GM21367 (cell line): ENCODE results near the gene ZNF791.
"Not testable (repeated sequence)": the region's sequence is repeated elsewhere in the genome, so short reads cannot be mapped to it uniquely, and the experiment has no call there.

Source experiments
- ATAC-seq: cut with Tn5 transposase; IDR thresholded peaks from one replicate; pipeline ENCODE4 v1.9.1; 2021; ENCODE audit not compliant: unreplicated experiment

ZNF791 gene

GRCh38 chr19:12628040-12629022 is 17.6 kb downstream of the ZNF791 start:
- no peak for ATAC-seq

- ATAC-seq, result no peak
These were observed 18.5 kb downstream of the ZNF791 start for GRCh38 chr19:12629215-12629614.

GRCh38 chr19:12636631-12637030 is 25.9 kb downstream of the ZNF791 start:
- ATAC-seq, result no peak

DNA sequence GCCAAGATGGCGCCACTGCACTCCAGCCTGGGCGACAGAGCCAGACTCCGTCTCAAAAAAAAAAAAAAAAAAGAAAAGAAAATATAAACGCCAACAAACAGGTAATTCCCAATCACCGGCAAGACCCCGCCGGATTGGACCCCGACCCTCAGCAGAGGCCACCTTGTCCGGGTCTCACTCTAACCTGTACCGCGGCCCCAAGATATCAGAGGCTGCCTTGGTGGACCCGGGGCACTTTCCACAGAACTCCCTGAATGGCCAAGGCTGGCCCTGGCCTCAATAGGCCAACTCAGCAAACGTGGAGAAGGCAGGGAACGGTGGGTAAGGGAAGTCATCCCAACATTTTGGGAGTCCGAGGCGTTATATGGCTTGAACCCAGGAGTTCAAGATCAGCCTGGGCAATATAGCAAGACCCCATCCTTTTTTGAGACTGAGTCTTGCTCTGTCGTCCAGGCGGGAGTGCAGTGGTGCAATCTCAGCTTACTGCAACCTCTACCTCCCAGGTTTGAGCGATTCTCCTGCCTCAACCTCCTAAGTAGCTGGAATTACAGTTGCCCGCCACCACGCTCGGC is 28.0 kb downstream of the ZNF791 start:
- no peak for ATAC-seq

- ATAC-seq, result no peak
These were observed 29.3 kb downstream of the ZNF791 start for GRCh38 chr19:12639901-12640613.

- no peak for ATAC-seq
These were observed 30.7 kb downstream of the ZNF791 start for GRCh38 chr19:12641456-12641855.

GRCh38 chr19:12642506-12642905 is 31.8 kb downstream of the ZNF791 start:
- no peak for ATAC-seq

DNA sequence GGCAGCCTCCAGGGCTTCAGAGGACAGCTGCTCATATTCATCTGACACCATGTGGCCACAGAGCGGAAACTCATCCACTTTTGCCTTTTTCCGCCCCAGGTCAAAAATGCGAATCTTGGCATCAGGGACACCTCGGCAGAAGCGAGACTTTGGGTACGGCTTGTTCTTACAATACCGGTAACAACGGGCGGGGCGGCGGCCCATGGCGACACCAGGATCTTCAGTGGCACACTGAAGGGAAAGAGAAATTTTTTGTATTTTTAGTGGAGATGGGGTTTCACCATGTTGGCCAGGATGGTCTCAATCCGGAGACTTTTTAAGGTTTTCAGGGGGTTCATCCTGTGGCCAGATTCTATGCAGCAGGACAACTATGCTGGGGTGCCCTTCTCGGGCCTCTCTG is 33.0 kb downstream of the ZNF791 start:
- ATAC-seq, result not testable (repeated sequence)

- no peak for ATAC-seq
These were observed 35.8 kb downstream of the ZNF791 start for GRCh38 chr19:12646551-12646950.

DNA sequence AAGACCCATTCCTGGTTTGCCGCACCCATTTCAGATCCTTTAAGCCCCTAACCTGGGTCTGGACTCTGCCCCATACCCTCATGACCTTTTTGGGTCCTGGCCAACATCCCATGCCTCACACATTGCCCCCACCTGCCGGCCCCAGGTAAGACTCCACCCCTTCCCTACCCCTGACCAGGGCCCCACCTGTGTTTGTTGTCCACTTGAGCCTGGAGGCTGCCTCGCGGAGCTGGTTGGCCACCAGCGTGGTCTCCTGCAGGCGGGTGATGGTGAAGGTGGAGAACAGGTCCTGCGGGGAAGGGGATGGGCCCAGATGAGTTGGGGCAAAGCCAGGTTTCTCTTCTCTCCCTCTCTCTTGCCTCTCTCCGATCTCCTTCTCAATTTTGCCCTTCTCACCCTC is 36.3 kb downstream of the ZNF791 start:
- ATAC-seq, result no peak

- no peak for ATAC-seq
These were observed 36.9 kb downstream of the ZNF791 start for GRCh38 chr19:12647490-12648071.

- ATAC-seq, result no peak
These were observed 37.4 kb downstream of the ZNF791 start for GRCh38 chr19:12648088-12648487.

DNA sequence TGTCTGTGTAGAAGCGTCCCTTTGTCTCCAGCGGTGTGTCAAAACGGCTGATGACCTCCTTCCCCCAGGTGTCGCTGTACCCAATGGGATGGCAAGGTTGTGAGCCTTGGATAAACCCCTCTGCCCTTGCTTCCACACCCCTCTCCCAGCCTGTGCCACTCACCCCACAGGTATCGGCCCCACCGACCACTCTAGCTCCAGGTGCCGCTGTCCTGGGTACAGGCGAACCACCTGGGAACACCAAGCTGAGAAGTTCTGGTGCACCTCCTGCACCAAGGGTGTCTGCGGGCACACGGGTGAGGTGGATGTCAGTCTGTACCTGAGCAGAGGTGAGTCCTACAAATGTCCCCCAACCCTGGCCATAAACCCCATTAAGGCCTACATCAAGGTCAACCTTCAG is 39.2 kb downstream of the ZNF791 start:
- ATAC-seq, result no peak

- ATAC-seq, result no peak
These were observed 41.5 kb downstream of the ZNF791 start for GRCh38 chr19:12652219-12652618.

DNA sequence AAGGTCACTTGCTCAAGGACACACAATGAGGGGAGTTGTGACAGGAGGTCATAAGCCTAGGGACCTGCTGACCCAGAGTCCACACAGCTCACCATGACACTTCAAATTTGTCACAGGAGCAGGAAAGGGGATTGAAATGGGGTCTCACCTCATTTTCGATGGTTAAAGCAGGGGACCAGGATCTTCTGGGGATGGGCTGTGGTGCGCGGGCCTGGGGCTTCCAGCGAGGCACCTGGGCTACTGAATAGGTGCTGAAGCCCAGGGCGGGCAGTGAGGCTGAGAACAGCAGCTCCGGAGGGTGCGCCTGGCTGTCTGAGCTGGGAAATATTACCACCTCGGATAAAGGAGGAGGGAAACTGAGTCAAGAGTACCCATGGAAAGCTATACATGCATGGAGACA is 44.8 kb downstream of the ZNF791 start:
- ATAC-seq, result no peak

DNA sequence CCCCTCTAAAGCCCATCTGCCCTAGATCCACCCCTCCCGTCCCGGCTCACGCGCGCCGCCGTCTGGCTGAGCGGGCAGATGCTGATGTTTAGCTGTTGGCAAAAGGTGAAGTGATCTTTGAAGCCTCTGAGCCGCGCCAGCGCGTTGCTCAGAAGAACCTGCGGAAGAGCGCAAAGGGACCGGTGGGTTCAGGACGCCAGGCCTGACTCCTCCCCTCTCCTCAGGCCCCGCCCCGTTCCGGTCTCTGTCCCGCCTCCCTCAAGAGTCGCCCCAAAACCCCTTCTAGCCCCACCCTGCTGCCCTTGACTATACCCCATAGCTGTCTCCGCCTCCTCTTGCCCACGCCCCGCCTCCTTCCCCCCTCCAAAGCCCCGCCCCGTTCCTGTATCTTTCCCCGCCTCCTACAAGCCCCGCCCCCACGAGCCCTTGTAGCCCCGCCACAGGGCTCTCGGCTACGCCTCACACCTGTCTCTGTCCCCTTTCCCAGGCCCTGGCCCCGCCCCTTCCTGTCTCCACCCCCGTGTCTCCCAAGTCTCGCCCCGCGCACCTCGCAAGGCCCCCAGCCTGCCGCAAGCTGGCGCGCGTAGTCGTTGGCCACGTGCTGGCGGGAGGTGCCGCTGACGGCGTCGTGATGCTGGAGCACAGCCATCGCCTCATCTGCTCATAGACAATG is 46.3 kb downstream of the ZNF791 start:
- ATAC-seq, result no peak

GRCh38 chr19:12657966-12658365 is 47.2 kb downstream of the ZNF791 start:
- ATAC-seq, result no peak

DNA sequence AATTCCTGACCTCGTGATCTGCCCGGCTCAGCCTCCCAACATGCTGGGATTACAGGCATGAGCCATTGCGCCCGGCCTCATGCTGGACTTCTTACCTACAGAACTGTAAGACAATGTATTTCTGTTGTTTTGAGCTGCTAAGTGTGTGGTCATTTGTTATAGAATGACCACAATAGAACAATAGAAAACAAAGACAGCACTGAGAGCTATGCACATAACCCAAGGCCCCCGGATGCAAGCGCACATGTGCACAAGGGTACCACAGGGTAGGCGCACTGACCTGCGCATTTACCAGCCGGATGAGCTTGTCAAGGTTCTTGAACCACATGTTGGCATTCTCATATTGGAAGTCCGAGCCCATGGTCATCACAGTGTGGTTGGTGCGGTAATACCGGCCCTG is 50.3 kb downstream of the ZNF791 start:
- no peak for ATAC-seq

DNA sequence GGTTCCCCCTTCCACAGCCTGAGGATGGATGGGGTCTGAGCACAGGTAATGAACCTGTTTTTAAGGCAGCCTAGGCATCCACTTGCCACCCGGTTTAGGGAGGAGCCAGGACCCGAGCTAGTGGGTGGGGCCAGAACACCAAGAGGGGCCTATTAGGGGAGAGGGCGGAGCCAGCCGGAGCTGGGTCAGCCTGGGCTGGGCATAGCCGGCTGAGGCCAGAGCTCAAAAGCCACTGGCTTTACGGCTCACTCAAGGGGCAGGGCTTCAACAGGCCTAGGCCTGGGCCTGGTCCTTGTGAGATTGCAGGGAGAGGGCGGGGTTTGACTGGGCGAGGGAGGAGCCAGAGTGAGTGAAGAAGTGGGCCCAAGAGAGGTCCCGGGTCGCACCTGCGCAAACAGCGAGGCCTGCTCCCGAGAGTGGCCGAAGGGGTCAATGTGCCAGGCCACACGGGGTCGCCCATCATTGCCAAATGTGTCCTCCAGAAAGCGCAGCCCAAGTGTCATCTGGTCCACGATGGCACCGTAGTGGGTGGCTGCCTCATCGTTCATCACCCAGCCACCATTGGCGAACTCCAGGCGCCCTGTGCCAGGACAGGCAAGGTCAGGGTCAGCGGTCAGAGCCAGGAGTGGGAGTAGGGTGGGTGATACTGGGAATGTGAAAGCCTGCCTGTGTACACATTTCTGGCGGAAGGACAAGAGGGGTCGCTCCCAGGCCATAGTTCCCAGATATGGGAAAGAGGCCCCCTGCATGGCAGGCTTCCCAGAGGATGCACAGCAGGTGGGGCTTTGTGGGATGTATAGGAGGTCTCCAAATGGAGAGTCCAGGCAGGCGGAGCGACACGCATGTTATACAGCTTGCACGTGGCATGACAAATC is 53.9 kb downstream of the ZNF791 start:
- no peak for ATAC-seq

GRCh38 chr19:12665281-12665573 is 54.5 kb downstream of the ZNF791 start:
- ATAC-seq, result no peak
